HG03457 (cell line): Measurements from ENCODE around the gene RPS3.

ENCODE experiments used
- ATAC-seq: cut with Tn5 transposase; IDR thresholded peaks from one replicate; pipeline ENCODE4 v1.9.1; 2021; ENCODE audit warnings: moderate number of reproducible peaks; ENCODE audit not compliant: unreplicated experiment

Gene RPS3

DNA sequence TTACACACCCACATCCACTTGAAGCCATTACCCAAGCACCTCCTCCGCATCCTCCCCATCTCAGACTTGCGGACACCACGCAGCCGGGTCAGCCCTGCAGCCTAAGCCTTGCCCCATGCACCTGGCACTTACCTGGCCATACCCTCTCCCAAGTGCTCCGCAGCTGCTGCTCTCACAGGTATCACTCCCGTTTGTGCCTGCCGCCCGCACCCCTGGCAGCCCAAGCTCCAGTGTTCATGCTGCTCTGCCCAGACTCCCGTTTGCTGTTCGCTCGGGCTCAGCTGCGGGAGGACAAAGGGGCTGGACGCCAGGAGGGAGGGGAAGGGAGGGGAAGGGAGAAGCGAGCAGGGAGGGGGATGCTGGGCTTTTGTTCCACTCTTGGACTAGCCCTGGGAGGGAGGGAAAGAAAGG is 33.6 kb downstream of the RPS3 start, which contains the start of gene KLHL35:
Gene KLHL35, minus strand, starts transcription at position 293 of the 411 bp plus-strand sequence. CDS start 2,574 bp downstream, outside the sequence.
- ATAC-seq = no peak

DNA sequence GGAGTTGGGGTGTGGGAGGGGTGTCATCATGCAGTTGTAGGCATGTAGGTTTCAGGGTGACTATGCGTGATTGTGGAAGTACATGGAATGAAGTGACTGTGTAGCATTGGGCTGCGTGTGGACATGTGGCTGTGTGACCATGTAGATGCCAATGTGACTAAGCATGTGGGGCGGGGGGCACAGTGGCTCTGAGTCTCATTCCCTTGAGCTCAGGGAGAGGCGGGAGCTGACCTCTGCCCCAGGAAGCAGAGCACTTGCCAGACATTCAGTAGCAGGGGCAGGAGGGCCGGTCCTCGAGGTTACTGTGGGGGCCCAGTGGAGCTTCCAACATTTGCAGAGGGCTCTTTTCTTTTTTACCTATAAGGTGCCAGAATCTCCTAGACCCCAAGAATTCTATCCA is 34.1 kb downstream of the RPS3 start:
- ATAC-seq = no peak

DNA sequence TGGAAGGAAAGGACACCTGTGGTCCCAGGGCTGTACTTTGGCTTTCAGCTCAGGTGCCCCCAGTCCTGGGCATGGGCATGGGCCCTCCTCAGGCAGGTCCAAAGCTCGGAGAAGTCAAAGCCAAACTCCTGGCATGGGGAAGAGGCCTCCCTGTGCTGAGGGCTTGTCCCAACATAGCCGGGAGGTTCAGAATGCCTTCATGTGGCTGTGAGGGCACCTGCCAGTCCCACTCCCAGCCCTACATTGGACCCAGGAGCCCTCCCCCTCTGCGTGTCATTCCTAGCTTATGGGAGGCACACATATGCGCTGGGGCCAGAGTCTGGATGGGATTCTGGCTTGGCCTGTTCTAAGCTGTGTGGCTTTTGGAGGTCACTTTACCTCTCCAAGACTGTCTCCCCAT is 34.7 kb downstream of the RPS3 start:
- ATAC-seq = no peak

DNA sequence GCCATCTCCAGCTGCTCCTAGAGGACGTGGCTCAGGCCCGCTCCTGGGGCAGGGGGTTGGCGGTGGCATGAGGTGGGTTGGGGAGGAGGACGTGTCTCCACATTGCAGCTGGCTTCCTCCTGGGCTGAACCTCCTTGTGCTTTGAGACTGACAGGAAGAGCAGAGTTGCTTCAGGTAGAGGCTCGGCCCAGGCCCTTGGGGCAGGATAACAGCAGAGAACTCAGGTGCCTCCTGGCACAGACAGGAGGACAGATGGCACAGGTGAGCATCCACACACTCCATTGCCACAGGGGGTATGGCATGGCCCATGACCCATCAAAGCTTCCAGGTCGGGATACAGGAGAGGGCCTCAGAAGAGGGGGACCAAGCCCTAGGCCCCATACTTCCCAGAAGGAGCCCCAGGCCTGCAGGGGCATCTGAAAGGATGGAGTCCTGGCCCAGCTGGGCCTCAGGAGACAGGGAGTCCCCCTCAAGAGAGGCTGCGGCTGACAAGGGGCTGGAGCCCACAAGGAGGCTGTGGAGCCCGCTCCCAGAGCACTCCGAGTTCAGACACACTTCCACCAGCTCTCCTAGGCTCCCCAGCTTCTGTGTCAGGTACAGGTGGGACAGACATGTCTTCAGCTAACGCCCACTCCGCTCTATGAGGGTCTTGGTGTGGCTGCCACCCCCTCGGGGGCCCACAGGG is 35.7 kb downstream of the RPS3 start:
- ATAC-seq = no peak

DNA sequence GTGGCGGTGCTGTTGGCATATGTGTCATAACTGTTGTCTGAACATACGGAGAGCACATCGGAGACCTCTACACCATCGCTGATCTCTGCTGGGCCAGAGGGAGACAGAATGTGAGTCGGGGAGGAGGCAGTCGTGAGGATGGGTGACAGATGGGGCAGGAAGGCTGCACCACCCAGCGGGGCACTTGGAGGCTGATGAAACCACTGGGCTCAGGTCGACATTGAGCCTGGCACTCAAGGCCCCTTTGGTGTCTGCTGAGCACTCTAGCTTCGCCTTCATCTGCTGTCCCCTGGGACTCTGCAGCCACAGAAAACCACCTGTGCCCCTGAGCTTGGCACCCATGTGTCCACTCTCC is 36.2 kb downstream of the RPS3 start:
- ATAC-seq = no peak

DNA sequence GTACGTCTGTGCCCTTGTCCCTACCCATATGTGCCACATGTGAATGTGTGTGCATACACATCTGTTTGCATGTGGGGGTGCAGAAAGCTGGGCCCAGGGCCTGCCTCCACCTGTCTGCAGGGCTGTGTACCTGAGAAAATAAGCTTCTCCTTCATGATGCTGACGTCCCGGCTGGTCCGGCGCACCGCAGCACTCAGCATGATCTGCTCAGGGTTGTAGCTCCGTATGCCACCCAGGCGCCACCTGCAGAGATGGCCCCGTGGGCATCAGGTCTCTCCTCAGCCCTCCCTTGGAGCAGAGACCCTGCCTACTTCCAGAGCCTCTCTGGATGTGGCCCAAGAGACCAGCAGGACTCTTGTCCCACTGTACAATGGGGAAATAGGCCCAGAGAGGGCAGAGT is 37.5 kb downstream of the RPS3 start:
- no peak for ATAC-seq

DNA sequence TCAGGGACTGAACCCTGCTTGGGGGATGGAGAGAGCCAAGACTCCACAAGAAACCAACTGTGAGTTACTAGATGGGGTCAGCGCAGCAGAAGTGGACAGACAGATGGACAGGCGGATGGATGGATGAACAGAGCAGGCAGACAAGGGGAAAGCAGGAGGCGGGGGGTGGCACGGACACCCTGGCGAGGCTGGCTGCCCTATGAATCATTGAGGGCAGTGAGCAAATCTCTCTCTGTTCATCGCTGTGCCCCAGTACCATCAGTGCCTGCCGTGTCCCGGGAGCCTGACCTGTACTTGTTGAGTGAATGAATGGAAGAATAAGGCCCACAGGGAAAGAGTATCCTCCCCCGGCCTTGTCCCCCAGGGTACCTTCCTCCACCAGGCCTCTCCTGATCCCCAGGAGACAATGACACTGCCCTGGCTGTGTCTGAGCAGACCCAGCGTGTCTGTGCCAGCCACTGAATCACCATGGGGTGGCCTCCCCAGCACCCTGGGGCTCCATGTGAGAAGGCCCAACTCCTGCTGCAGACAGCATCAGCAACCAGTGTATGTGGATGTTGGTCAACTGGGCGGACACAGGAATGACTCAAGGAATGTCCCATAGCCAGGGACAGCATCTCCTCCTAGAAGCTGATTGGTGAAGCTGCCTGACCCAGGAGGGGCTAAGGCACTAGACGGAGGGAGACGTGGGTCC is 38.8 kb downstream of the RPS3 start:
- ATAC-seq = no peak

DNA sequence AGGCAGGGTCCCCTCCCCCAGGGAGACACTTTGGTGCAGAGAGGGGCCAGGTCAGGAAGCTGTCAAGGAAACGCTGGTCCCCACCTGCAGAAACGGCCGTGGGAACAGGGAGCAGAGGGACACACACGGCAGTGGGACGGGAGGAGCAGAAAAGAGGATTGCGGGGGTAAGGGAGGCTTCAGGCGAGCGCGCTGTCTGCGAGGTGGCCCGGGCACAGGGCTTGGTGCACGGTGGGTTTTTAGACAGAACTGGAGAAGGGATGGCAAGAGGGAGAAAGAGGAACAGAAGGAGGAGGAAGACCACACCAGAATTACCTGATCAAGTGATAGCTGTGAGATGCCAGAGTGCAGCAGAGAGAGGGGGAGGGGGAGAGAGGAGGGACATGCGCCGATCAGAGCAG is 39.7 kb downstream of the RPS3 start:
- no peak for ATAC-seq

DNA sequence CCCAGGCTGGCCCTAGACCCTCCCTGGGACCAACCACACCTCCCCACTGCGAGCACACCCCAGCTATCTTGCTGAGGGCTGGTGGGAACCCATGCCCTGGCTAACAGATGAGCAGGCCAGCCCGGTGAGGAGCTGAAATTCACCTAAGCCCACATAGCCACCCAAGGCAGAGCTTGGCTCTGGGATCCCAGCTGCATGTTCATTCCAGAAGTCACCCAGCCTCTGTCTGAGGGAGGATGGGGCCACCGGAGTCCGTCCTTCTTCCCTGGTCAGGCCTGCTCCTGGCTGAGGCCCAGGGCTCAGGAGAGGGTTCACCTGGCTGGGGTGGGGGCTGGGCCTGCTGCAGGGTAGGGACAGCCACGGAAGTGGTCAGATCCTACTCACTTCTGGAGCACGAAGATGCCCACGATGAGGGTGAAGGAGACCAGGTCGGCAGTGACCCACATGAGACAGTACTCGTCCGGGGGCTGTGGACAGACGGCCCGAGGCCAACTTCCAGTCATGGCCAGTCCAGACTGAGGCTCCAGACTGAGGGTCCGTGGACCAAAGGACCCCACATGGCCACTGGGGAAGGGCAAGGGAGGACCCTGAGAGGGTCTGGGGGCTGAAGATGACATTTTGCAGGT is 40.3 kb downstream of the RPS3 start:
- no peak for ATAC-seq

DNA sequence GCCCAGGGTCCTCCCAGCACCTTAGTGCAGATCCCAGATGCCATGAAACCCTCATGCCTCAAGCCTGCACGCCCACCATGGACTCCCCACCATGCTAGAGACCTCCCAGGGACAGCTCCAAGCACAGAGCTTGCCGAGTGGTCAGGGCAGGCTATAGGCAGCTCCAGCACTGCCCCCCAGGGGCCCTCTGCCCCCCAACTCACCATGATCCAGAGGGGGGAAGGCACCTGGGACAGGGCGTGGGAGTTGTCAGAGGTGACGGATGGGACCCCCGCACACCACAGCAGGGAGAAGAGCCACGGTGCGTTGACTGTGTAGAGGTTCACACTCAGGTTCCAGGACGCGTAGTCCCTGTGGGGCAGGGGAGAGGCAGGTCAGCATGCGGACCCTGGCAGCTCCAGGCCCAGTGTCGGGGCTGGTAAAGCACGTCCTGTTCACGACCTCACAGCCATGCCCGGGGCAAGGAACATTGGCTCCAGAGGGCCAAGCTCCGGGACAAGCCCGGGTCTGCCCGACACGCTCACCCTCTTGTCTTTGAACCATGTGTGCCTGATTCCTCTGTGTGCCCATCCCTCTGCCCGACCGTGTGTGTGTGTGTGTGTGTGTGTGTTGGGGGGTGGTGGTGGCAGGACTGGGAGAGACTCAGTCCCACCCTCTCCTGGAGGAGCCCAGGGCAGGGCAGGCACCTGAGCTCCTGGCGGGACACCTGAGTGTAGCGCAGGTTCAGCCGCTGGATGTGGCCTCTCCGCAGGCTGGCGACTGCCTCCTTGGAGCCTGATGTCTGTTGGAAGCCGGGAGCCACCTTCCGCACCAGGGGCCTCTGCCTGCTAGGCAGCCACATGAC is 41.9 kb downstream of the RPS3 start:
- ATAC-seq = no peak

DNA sequence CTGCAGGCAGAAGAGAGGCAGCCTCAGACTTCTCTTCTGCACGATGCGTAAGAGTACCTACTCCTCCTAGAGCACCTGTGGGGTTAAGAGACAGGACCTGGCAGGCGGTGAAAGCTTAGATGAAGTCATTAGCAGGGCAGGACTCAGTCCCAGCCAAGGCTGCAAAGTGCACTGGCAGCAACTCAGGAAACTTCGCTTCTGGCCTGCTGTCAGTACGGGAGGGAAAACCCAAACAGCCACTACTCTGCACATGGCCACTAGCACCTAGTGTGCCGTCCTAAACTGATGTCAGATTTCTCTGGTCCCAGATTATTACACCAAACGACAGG is 42.5 kb downstream of the RPS3 start:
- no peak for ATAC-seq

DNA sequence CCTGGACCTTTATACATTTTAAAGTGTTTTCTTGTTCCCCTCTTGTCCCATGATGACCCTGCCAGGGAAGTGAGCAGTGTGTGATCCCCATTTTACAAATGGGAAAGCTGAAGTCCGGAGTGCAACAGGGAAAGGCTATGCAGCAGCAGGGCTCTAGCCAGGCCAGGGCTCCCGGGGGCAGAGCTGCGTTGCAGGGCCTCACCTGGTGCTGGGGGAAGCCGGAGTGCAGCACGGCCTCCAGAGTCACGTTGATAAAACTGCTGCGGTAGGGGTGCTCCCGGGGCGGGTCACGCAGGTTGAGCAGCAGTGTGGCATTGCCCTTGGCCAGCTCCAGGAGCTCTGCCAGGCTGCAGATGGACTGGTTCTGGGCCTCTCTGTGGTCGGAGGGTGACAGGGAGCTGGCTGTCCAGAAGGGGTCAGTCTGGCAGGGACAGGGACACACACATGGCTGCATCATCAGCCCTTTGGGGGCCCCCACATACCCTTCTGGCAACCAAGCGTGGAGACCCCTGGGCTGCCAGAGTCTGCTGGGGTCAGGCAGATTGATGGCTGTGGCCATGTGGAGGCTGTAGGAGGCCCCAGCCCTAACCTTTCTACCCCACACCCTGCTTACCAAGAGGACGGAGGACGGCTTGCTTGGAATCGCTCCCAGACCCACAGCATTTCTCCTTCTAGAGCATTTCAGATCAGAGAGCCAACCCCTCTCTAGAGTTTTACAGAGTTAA is 43.0 kb downstream of the RPS3 start:
- no peak for ATAC-seq

DNA sequence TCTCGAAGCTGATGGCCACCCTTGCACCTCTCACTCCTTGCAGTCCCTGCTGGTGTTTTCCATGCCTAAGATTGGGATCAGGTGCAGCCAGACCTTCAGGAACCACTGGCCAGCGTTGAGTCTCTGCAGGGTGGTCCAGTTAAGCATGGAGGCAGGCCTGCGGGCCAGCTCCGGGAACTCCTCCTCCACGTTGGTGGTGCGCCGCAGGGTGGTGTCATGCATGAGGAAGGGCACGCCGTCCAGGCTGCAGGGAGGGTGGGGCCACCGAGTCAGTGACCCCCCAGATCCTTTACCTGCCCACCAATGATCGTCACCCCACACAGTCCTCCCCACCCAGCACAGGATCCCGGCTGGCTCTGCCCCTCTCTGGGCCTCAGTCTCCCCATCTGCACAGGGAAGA is 43.7 kb downstream of the RPS3 start:
- no peak for ATAC-seq

DNA sequence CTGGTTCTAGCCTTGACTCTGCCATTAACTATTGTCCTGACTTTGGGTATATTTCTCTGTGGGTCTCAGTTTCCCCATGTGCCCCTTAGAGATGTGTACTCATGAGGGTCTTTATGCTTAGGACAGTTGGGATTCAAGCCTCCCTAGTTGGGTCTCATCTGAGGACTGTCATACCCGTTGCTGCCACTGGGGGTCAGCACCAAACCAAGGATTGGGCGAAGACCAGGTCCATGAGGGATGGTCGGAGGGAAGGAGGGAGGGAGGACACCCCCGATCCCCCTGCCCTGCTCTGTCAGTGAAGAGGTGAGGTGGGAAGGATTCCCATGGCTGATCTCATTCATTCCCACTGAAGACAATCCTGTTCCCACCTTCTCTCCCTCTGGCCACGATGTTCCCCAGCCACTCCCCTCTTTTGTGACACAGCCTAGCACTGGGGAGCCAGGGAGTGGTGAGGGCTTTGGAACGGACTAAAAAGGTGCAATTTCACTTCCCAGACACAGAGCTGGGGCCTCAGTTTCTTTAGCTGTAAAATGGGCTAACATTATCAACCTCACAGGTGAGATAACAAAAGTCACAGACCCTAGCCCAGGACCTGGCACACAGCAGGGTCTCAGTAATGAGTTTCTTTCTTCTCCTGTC is 46.1 kb downstream of the RPS3 start:
- ATAC-seq = no peak

DNA sequence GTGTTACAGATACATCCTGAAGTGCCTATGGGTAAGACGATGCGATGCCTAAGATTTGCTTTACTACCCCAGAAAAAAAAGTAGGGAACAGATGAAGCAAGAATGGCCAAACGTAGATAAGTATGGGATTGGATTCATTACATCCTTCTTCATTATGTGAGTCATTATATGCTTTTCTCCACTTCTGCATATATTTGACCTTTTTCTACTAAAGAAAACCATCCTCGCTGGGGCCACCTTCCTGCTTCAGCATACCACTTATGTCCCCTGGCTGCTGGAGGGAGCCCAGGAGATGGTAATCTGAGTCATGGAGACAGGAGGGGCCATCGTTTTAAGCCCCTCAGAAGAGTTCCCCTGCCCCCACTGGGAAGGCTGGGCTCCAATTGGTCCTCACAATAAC is 48.1 kb downstream of the RPS3 start:
- ATAC-seq = no peak

DNA sequence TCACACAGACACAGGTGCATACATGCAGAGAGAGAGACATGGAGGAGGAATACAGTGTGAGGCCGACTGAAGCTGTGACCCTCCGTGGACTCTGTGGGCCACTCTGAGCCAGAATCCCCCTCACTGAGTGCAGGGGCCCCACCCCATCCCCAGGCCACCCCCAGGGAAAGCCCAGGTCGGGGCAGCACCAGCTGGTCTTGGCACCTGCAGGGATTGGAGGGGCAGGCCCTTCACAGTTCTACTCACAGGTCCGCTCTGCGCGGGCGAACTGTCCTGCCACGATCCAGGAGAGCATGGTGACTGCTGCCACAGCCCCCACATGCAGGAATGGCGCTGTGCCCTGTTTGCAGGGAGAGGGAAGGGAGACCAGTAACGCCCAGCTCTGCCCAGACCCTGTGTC is 50.0 kb downstream of the RPS3 start:
- no peak for ATAC-seq

DNA sequence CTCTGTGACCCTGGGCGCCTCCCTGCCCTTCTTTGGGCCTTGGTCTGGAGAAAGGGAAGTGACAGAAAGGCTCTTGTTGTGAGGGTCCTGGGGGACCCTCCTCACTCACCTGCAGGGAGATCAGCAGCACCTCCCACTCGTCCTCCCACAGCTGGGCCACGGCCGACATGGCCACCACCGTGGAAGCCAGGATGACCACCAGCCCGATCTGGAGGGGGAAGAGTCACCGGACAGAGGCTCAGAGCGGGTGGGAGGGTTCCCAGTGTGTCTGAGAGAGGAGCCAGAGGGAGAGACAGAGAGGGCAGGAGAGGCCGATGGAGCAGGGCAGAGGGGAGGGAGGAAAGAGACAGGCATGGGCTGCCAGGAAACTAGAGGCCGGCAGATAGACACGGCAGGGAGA is 50.5 kb downstream of the RPS3 start:
- ATAC-seq = no peak

DNA sequence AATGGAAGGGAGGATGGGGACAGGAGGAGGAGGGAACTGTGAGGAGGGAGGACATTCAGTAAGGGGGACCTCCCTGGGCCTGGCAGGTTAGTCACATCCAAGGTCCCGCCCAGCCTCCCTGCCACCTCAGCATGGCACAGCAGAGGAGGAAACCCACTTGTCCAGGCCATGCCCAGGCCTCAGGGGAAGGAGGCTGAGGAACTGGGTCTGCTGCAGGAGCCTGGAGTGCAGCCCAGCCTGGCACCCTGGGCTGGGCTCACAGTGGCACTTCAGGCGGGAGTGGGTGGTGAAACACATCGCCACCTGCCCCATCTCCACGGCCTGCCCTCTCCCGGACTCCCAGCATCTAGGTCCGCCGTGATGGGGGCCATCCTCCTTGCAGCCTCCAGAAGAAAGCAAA is 50.9 kb downstream of the RPS3 start:
- no peak for ATAC-seq

DNA sequence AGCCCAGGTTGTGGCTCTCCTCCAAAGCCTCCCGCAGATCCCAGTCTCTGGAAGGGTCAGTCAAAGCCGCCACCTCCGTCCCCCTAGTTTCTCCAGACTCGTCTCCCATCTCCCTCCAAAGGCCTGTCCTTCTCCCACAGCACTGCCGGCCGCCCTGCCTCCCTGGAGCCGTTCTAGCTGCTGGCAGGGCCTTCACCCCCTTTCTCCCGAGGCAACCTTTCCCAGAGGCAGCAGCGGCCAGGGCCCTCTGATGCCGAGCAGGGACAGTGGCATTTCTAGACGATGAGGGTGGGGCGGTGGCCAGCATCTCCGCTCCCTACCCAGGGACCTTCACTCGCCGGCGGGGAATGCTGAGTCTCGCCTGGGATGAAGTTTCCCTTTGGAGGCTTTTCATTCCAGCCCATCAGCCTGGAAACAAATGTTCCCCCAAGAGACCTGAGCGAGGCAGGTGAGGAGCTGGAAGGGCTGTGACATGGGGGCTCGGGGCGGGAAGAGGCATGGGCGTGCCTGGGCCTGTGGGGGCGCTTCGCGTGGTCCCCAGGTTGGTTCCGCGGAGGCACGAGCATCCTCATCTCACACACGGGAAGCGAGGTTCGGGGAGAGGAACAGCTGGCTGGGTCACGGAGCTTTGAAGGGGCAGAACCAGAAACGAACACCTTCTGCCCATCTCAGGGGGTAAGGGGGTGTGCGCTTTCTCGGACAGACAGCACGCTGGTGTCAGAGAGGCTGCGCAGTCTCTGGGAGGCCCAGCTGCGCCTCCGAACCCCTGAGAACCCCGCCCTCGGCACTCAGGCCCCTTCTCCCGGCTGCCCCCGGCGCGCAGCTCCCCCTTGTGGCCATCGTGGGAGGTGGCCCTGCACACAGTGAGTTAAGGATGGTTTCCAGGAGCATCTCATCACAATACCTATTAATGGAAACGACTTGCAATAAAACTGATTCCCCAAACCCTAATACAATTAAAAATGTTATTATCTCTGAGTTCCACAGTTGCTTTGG is 51.8 kb downstream of the RPS3 start:
- ATAC-seq = no peak
